SHP77 (cell line): ENCODE results near the gene PTK6.

Experiments used
- DNase-seq, 2 experiments: peaks; one replicate each; lab custom pipeline; 2025; lab: John Stamatoyannopoulos, UW

The PTK6 gene

GRCh38 chr20:63543131-63543530 is 6.0 kb upstream of the PTK6 start:
- DNase-seq: no peak

- no peak for DNase-seq
Observed at GRCh38 chr20:63542696-63543095, 5.5 kb upstream of the PTK6 start.

GRCh38 chr20:63542031-63542559 is 4.9 kb upstream of the PTK6 start:
- DNase-seq: peak in 1 of 2 experiments; percentile 40

GRCh38 chr20:63541371-63541770 is 4.2 kb upstream of the PTK6 start:
- no peak for DNase-seq

GRCh38 chr20:63540417-63541186 is 3.4 kb upstream of the PTK6 start:
- peak in 1 of 2 experiments; percentile 60 for DNase-seq

GRCh38 chr20:63539441-63540370 is 2.5 kb upstream of the PTK6 start:
- no peak for DNase-seq

- no peak for DNase-seq
Observed at GRCh38 chr20:63539092-63539430, 1.9 kb upstream of the PTK6 start.

GRCh38 chr20:63538204-63539091 is 1.3 kb upstream of the PTK6 start:
- DNase-seq: peak; percentile 61 to 75

- peak; percentile 90 to 91 for DNase-seq
Observed at GRCh38 chr20:63537525-63538203, 488 bp upstream of the PTK6 start.

GRCh38 chr20:63536241-63536977 is 767 bp downstream of the PTK6 start:
- no peak for DNase-seq

GRCh38 chr20:63534831-63535651 is 2.1 kb downstream of the PTK6 start:
- DNase-seq: peak in 1 of 2 experiments; percentile 25

GRCh38 chr20:63534427-63534830 is 2.7 kb downstream of the PTK6 start:
- no peak for DNase-seq

- DNase-seq: no peak
Observed at GRCh38 chr20:63533871-63534393, 3.2 kb downstream of the PTK6 start.

GRCh38 chr20:63533388-63533787 is 3.8 kb downstream of the PTK6 start:
- DNase-seq: no peak

- DNase-seq: no peak
Observed at GRCh38 chr20:63532449-63532971, 4.7 kb downstream of the PTK6 start.

- no peak for DNase-seq
Observed at GRCh38 chr20:63531686-63532448, 5.3 kb downstream of the PTK6 start.

GRCh38 chr20:63530788-63531160 is 6.4 kb downstream of the PTK6 start:
- DNase-seq: no peak
